ENCODE results near the gene C12orf43.

DNA sequence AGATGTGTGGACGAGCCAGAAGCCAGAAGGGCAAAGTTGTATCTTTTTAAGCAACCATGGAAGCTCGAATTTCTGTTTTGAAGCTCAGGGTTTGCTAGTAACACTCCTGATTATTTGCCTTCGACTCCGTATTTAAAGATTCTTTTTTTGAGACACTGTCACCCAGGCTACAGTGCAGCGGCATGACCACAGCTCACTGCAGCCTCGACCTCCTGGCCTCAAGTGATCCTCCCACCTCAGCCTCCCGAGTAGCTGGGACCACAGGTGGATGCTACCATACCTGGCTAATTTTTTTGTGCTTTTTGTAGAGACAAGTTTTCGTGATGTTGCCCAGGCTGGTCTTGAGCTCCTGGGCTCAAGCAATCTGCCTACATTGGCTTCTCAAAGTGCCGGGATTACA, 41.5 kb upstream of the C12orf43 start:
- TF ChIP-seq, protein P1, sequence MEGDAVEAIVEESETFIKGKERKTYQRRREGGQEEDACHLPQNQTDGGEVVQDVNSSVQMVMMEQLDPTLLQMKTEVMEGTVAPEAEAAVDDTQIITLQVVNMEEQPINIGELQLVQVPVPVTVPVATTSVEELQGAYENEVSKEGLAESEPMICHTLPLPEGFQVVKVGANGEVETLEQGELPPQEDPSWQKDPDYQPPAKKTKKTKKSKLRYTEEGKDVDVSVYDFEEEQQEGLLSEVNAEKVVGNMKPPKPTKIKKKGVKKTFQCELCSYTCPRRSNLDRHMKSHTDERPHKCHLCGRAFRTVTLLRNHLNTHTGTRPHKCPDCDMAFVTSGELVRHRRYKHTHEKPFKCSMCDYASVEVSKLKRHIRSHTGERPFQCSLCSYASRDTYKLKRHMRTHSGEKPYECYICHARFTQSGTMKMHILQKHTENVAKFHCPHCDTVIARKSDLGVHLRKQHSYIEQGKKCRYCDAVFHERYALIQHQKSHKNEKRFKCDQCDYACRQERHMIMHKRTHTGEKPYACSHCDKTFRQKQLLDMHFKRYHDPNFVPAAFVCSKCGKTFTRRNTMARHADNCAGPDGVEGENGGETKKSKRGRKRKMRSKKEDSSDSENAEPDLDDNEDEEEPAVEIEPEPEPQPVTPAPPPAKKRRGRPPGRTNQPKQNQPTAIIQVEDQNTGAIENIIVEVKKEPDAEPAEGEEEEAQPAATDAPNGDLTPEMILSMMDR (conservative IDR thresholded peaks at IDR 0.05): no peak
- TF ChIP-seq EZH2 (IDR thresholded peaks at IDR 0.05; ENCODE audit: low read depth): no peak
